GM12878 (cell line): ENCODE data around the gene STPG3. TPM values are rescaled to one million over a fixed set of nuclear protein-coding genes. Genes with fewer than 3 reads are reported as not detected.

Experiments used
- ATAC-seq: fragments of 200-7000 bp; cut with Tn5 transposase; 3 replicates; pipeline ENCODE4 v1.9.1; 2020; ENCODE audit warnings: mild to moderate bottlenecking, moderate library complexity
- BruUV-seq: library from RNA; stranded (reverse); fragments of 400-500 nt; replicated peaks from 2 replicates; lab custom pipeline; 2021; lab: Mats Ljungman, UMichigan
- CTCF ChIA-PET: fragments of 300-600 bp; sonication (Branson Sonifier 250); formaldehyde crosslinking; extraction: SDS; loops from one replicate; lab custom pipeline; 2021; ENCODE audit warnings: inconsistent platforms; lab: Yijun Ruan, JAX
- POLR2A ChIA-PET: fragments of 350-600 bp; formaldehyde crosslinking; extraction: SDS; loops from one replicate; lab custom pipeline; 2021; ENCODE audit warnings: inconsistent platforms; lab: Charles Lee
- RAD21 ChIA-PET: fragments of 300-600 bp; sonication (Branson Sonifier 250); formaldehyde crosslinking; loops from one replicate; lab custom pipeline; 2023; ENCODE audit warnings: antibody characterized with exemption; ENCODE audit not compliant: unreplicated experiment; lab: Charles Lee
- SMC1A ChIA-PET: fragments of 300-600 bp; sonication (Branson Sonifier 250); formaldehyde crosslinking; loops from one replicate; lab custom pipeline; 2023; ENCODE audit not compliant: unreplicated experiment, uncharacterized antibody; lab: Charles Lee
- DNase-seq: peaks from one replicate; pipeline ENCODE4 v3.0.0-alpha.2; 2011; ENCODE audit warnings: low read depth, low spot score
- FAIRE-seq: peaks from 3 replicates; lab custom pipeline; 2011; peaks lifted over from hg19 to GRCh38; lab: Jason Lieb, UNC
- H2AFZ ChIP-seq: 2 replicates; pipeline ENCODE4 v1.6.0; 2011; ENCODE audit warnings: low read depth, low read length, control low read depth; ENCODE audit not compliant: control insufficient read depth
- H3K27ac ChIP-seq: 2 replicates; pipeline ENCODE4 v1.5.1; 2011; ENCODE audit warnings: control low read depth; ENCODE audit not compliant: control insufficient read depth, insufficient read depth
- H3K27me3 ChIP-seq, 2 experiments: replicated peaks in 1 of 2; 2 replicates each; pipeline versions ENCODE4 v1.6.0 to v1.6.1; 2011; ENCODE audit warnings: low read length in 1 of 2; ENCODE audit not compliant: control insufficient read depth in 2 of 2, insufficient read depth in 2 of 2
- H3K36me3 ChIP-seq, 2 experiments: 2 replicates each; pipeline ENCODE4 v1.5.1; 2011; ENCODE audit warnings: low read length in 1 of 2; ENCODE audit not compliant: control insufficient read depth in 2 of 2, insufficient read depth in 2 of 2
- H3K4me1 ChIP-seq: 2 replicates; pipeline ENCODE4 v1.6.1; 2011; ENCODE audit warnings: mild to moderate bottlenecking, low read length, moderate library complexity, mixed read lengths; ENCODE audit not compliant: control insufficient read depth, insufficient read depth
- H3K4me2 ChIP-seq: 2 replicates; pipeline ENCODE4 v1.6.0; 2011; ENCODE audit warnings: control low read depth; ENCODE audit not compliant: control insufficient read depth, insufficient read depth
- H3K4me3 ChIP-seq: fragments of 200-600 bp; sonication (generic); 2 replicates; pipeline ENCODE4 v1.5.1; 2016
- H3K79me2 ChIP-seq: 2 replicates; pipeline ENCODE4 v1.6.0; 2011; ENCODE audit warnings: low read length; ENCODE audit not compliant: control insufficient read depth, insufficient read depth
- H3K9ac ChIP-seq: 2 replicates; pipeline ENCODE4 v1.8.0; 2011; ENCODE audit warnings: low read length, control low read depth, mixed read lengths; ENCODE audit not compliant: control insufficient read depth, insufficient read depth
- H3K9me3 ChIP-seq: replicated peaks from 3 replicates; pipeline ENCODE4 v1.5.1; 2011; ENCODE audit warnings: mild to moderate bottlenecking, low read length; ENCODE audit not compliant: control insufficient read depth, insufficient read depth
- H4K20me1 ChIP-seq: 2 replicates; pipeline ENCODE4 v1.6.0; 2011; ENCODE audit not compliant: control insufficient read depth, insufficient read depth
- ATF2 ChIP-seq: IDR thresholded peaks from 2 replicates; pipeline ENCODE4 v1.6.1; 2012; ENCODE audit warnings: low read length, inconsistent platforms
- ETV6 ChIP-seq, 2 experiments: fragments of 450-650 bp in 1 of 2; IDR thresholded peaks in 1 of 2; conservative IDR thresholded peaks in 1 of 2; 2 replicates each; pipeline ENCODE4 v1.6.1; 2014; ENCODE audit warnings: antibody characterized with exemption in 1 of 2, borderline replicate concordance in 1 of 2, low read depth in 1 of 2, mild to moderate bottlenecking in 1 of 2, moderate library complexity in 1 of 2
- IKZF1 ChIP-seq: fragments of 450-650 bp; conservative IDR thresholded peaks from 2 replicates; pipeline ENCODE4 v1.6.1; 2017; ENCODE audit warnings: antibody characterized with exemption, mild to moderate bottlenecking
- IRF4 ChIP-seq: IDR thresholded peaks from 2 replicates; pipeline ENCODE4 v1.6.1; 2011; ENCODE audit warnings: low read depth, low read length
- IRF5 ChIP-seq: fragments of 450-650 bp; IDR thresholded peaks from 2 replicates; pipeline ENCODE4 v1.6.1; 2017; ENCODE audit warnings: borderline replicate concordance
- MEF2B ChIP-seq: fragments of 450-650 bp; IDR thresholded peaks from 2 replicates; pipeline ENCODE4 v1.6.1; 2018; ENCODE audit warnings: mild to moderate bottlenecking, moderate library complexity; ENCODE audit not compliant: partially characterized antibody, poor library complexity, severe bottlenecking
- NFYB ChIP-seq: IDR thresholded peaks from 2 replicates; pipeline ENCODE4 v1.6.1; 2011; ENCODE audit warnings: low read depth, mild to moderate bottlenecking, low read length, improper control_type of control experiment, moderate library complexity; ENCODE audit not compliant: insufficient read depth
- PBX3 ChIP-seq: IDR thresholded peaks from 2 replicates; pipeline ENCODE4 v1.6.1; 2011; ENCODE audit warnings: mild to moderate bottlenecking, low read depth, low read length, moderate library complexity; ENCODE audit not compliant: insufficient replicate concordance
- SMARCA5 ChIP-seq: fragments of 450-650 bp; IDR thresholded peaks from 2 replicates; pipeline ENCODE4 v1.6.1; 2017; ENCODE audit warnings: mild to moderate bottlenecking
- SRF ChIP-seq, 2 experiments: IDR thresholded peaks; 2 replicates each; pipeline ENCODE4 v1.6.1; 2011; ENCODE audit warnings: low read depth in 2 of 2, low read length in 2 of 2, mild to moderate bottlenecking in 1 of 2, moderate library complexity in 1 of 2
- TCF3 ChIP-seq: IDR thresholded peaks from 2 replicates; pipeline ENCODE4 v1.6.1; 2012; ENCODE audit warnings: low read depth, mild to moderate bottlenecking, low read length, borderline replicate concordance; ENCODE audit not compliant: insufficient read depth
- ZNF384 ChIP-seq: IDR thresholded peaks from 2 replicates; pipeline ENCODE4 v1.6.1; 2012; ENCODE audit warnings: low read depth, mild to moderate bottlenecking, low read length, improper control_type of control experiment, borderline replicate concordance
- WGBS: methylation state at CpG from one replicate; pipeline ENCODE4 v1.1.6; 2016; ENCODE audit warnings: low lambda C conversion rate; ENCODE audit not compliant: insufficient replicate concordance, insufficient coverage; ENCODE audit errors: missing lambda C conversion rate; 5-methylcytosine and 5-hydroxymethylcytosine counted together
- in situ Hi-C: fragments of 300-500 bp; cut with MboI; formaldehyde crosslinking; loops from 9 replicates; pipeline ENCODE4 v1.14.3; 2018; ENCODE audit warnings: mixed read lengths
- intact Hi-C: fragments of 100-400 bp; cut with micrococcal nuclease; formaldehyde crosslinking; loops from one replicate; pipeline ENCODE4 v1.14.2; 2022; ENCODE audit not compliant: unreplicated experiment
- polyA plus RNA-seq, 11 experiments: library from polyadenylated mRNA; depleted of rRNA in 4 of 11; unstranded in 6 of 11; stranded (reverse) in 5 of 11; fragments of >200 nt; fragmentation: Nextera tagmentation in 4 of 11; fragmentation: Illumina TruSeq in 1 of 11; extraction: Ambion mirVana in 4 of 11; extraction: Trizol in 1 of 11; gene quantifications; 1 replicate in 1 of 11; 2 replicates in 10 of 11; pipeline versions ENCODE4 v1.2.1 to v1.2.3, GENCODE V29; 2011 to 2016; ENCODE audit warnings: inconsistent platforms in 2 of 11, missing spikeins in 2 of 11, low read depth in 1 of 11
- total RNA-seq, 4 experiments: library from RNA; depleted of rRNA in 3 of 4; stranded (reverse); fragments of >200 nt in 3 of 4; fragmentation: Illumina TruSeq in 1 of 4; extraction: Trizol in 1 of 4; gene quantifications; 2 replicates each; pipeline versions ENCODE4 v1.2.1 to v1.2.3, GENCODE V29; 2013 to 2021
- TF ChIP-seq, protein P1 (sequence below): fragments of 450-650 bp; IDR thresholded peaks from 2 replicates; pipeline ENCODE4 v1.6.1; 2017; ENCODE audit warnings: low read depth, mild to moderate bottlenecking, moderate library complexity

The STPG3 gene
- total and polyA plus RNA-seq, 10 of the 15 experiments (the other 5 are each of a cell fraction or from before 2014, with no cell fraction given): not detected

DNA sequence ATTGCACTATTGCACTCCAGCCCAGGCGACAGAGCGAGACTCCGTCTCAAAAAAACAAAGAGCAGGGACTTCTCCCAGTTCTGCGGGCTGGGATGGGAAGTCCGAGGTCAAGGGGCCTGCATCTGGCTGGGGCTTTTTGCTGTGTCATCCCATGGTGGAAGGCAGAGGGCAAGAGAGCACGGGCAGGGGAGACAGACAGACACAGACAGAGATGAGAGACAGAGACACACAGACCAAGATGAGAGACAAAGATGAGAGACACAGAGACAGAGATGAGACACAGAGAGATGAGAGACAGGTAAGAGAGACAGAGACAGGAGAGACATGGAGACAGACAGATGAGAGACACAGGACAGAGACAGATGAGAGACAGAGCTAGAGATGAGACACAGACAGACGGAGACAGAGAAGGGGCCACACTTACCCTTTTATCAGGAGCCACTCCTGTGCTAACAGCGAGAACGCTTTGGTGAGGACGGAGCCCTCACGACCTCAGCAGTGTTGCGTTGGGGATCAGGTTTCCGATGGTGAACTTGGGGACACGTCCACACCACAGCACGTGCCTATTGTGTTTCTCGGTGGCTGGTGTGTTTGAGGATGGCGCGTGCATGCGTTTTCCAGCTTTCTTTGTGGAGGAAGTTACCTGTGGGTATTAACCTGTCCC is 17.6 kb downstream of the STPG3 start (continued):
- TF ChIP-seq, protein P1, sequence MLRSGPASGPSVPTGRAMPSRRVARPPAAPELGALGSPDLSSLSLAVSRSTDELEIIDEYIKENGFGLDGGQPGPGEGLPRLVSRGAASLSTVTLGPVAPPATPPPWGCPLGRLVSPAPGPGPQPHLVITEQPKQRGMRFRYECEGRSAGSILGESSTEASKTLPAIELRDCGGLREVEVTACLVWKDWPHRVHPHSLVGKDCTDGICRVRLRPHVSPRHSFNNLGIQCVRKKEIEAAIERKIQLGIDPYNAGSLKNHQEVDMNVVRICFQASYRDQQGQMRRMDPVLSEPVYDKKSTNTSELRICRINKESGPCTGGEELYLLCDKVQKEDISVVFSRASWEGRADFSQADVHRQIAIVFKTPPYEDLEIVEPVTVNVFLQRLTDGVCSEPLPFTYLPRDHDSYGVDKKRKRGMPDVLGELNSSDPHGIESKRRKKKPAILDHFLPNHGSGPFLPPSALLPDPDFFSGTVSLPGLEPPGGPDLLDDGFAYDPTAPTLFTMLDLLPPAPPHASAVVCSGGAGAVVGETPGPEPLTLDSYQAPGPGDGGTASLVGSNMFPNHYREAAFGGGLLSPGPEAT: no peak
- no peak for TF ChIP-seq SRF (IDR thresholded peaks at IDR 0.05; ENCODE audit: low read depth in 2 of 2, low read length in 2 of 2)
- no peak for TF ChIP-seq IKZF1
- TF ChIP-seq, all 136 proteins: peak for 2

- peak; percentile 91 for FAIRE-seq
- ChIA-PET SMC1A (no interaction called here), RAD21 (interaction anchor here (0.7 to 1.9 kb wide), 2 partner anchors 8 to 28 kb away, joined by 3 to 5 read pairs; partner anchors contain the start of genes TOR4A and TUBB4B), CTCF (interaction anchor here (1.1 to 2.6 kb wide), 2 partner anchors 32 to 33 kb away, joined by 4 to 11 read pairs; no protein-coding TSS in a partner anchor), POLR2A (interaction anchor here (0.6 to 1.0 kb wide), 3 partner anchors 27 to 88 kb away, joined by 3 read pairs; partner anchors contain the start of gene TPRN)
- Histone ChIP-seq H3K27ac (peak overlapping the region; percentile 47), H3K79me2 (0 out of 2 replicates have a peak, but pooled peaks cover 2% of the 10 kb centered on the region), H3K36me3 (peaks cover 6 to 16% of the 10 kb centered on the region in 2 experiments; a peak in 3 of 4 replicates), H4K20me1 (no peaks in the 10 kb centered on the region), H3K9me3 (no peaks in the 10 kb centered on the region), H2AFZ (no peak overlapping the region), H3K4me2 (peak overlapping the region; percentile 68), H3K4me1 (peaks cover 22% of the 10 kb centered on the region), H3K27me3 (no peaks in the 10 kb centered on the region), H3K9ac (peak overlapping the region; percentile 28; the same call in 1 of the 2 replicates), H3K4me3 (peak overlapping the region; percentile 46; the same call in 1 of the 2 replicates)
- intact Hi-C loops: no loop called here
- no TSS peak for BruUV-seq
- ATAC-seq: peak; percentile 64
- peak; percentile 34 for DNase-seq
- in situ Hi-C loops: no loop called here
- 8% methylated on average over 17 of the region's 17 CpGs for WGBS
- no peak for TF ChIP-seq NFYB
- TF ChIP-seq SMARCA5: no peak
- no peak for TF ChIP-seq PBX3
- no peak for TF ChIP-seq TCF3
- no peak for TF ChIP-seq ETV6 (conservative IDR thresholded peaks at IDR 0.05 in 1 of 2, IDR thresholded peaks at IDR 0.05 in 1 of 2; ENCODE audit: borderline replicate concordance in 1 of 2, low read depth in 1 of 2)
- TF ChIP-seq ZNF384: no peak
- no peak for TF ChIP-seq IRF4
- peak; percentile 60 for TF ChIP-seq MEF2B
- no peak for TF ChIP-seq IRF5
- no peak for TF ChIP-seq ATF2
Observed at GRCh38 chr9:137269231-137269772, 18.2 kb downstream of the STPG3 start.
